DND-41 (cell line): ENCODE results near the gene E2F4.

Experiments used
- EZH2 ChIP-seq: IDR thresholded peaks from 3 replicates; pipeline ENCODE4 v1.6.1; 2012; ENCODE audit warnings: borderline replicate concordance, low read depth, mild to moderate bottlenecking, moderate library complexity, low read length, inconsistent platforms; ENCODE audit not compliant: severe bottlenecking
- TF ChIP-seq, protein P1 (sequence below): IDR thresholded peaks from 2 replicates; pipeline ENCODE4 v1.5.1; 2012; ENCODE audit warnings: borderline replicate concordance, low read length, moderate library complexity, mild to moderate bottlenecking; ENCODE audit not compliant: poor library complexity, severe bottlenecking; ENCODE audit errors: extremely low read depth

DNA sequence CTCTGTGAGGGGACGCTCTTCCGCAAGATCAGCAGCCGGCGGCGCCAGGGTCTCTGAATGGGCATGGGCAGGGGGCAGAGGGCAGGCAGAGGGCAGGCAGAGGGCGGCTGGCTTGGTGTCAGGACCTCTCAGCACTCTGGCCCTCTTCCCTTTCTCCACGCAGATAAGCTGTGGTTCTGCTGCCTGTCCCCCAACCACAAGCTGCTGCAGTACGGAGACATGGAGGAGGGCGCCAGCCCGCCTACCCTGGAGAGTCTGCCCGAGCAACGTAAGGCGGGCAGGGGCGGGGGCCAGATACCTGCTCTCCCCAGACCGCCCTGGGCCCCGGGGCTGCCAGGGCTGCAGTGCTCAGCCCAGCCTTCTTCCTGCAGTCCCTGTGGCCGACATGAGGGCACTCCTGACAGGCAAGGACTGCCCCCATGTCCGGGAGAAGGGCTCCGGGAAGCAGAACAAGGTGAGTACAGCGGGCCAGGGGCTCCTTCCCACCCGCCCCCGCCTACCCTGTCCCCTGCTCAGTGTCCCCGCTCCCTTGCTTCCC is 11.1 kb downstream of the E2F4 start:
- TF ChIP-seq, protein P1, sequence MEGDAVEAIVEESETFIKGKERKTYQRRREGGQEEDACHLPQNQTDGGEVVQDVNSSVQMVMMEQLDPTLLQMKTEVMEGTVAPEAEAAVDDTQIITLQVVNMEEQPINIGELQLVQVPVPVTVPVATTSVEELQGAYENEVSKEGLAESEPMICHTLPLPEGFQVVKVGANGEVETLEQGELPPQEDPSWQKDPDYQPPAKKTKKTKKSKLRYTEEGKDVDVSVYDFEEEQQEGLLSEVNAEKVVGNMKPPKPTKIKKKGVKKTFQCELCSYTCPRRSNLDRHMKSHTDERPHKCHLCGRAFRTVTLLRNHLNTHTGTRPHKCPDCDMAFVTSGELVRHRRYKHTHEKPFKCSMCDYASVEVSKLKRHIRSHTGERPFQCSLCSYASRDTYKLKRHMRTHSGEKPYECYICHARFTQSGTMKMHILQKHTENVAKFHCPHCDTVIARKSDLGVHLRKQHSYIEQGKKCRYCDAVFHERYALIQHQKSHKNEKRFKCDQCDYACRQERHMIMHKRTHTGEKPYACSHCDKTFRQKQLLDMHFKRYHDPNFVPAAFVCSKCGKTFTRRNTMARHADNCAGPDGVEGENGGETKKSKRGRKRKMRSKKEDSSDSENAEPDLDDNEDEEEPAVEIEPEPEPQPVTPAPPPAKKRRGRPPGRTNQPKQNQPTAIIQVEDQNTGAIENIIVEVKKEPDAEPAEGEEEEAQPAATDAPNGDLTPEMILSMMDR, result no peak
- no peak for TF ChIP-seq EZH2
